Neural cell (in vitro differentiated cells): ENCODE measurements around the gene CDC6. TPM values are rescaled to one million over a fixed set of nuclear protein-coding genes. Genes with fewer than 3 reads are reported as not detected.

Experiments
- H2AFZ ChIP-seq: fragments of 200-600, 300-800 bp; sonication (generic), shearing (Covaris generic); 2 replicates; pipeline ENCODE4 v1.6.0; 2014; ENCODE audit warnings: low read depth, mild to moderate bottlenecking, antibody characterized with exemption, low read length, moderate library complexity
- H3F3A ChIP-seq: fragments of 200-600 bp; shearing (Covaris generic); 2 replicates; pipeline ENCODE4 v1.6.1; 2016; ENCODE audit warnings: mild to moderate bottlenecking, moderate library complexity, mixed read lengths, antibody characterized with exemption, low read length; ENCODE audit not compliant: insufficient read depth, poor library complexity, severe bottlenecking
- H3K27ac ChIP-seq: fragments of 200-600, 300-800 bp; sonication (generic), shearing (Covaris generic); 2 replicates; pipeline ENCODE4 v1.5.1; 2014; ENCODE audit warnings: mild to moderate bottlenecking, low read length, moderate library complexity
- H3K27me3 ChIP-seq: fragments of 300-800, 200-600 bp; sonication (generic), shearing (Covaris generic); 2 replicates; pipeline ENCODE4 v1.6.0; 2014; ENCODE audit warnings: mild to moderate bottlenecking, low read depth, low read length, moderate library complexity; ENCODE audit not compliant: insufficient read depth
- H3K36me3 ChIP-seq: fragments of 300-800, 200-600 bp; sonication (generic), shearing (Covaris generic); 2 replicates; pipeline ENCODE4 v1.5.1; 2014; ENCODE audit warnings: mild to moderate bottlenecking, antibody characterized with exemption, low read length, moderate library complexity; ENCODE audit not compliant: insufficient read depth
- H3K4me2 ChIP-seq: fragments of 300-800, 200-600 bp; sonication (generic), shearing (Covaris generic); 2 replicates; pipeline ENCODE4 v1.6.0; 2014; ENCODE audit warnings: mild to moderate bottlenecking, low read length
- H3K4me3 ChIP-seq: fragments of 300-800, 200-600 bp; sonication (generic), shearing (Covaris generic); 2 replicates; pipeline ENCODE4 v1.5.1; 2014; ENCODE audit warnings: mild to moderate bottlenecking, low read length, moderate library complexity
- H3K79me2 ChIP-seq: fragments of 200-600 bp; shearing (Covaris generic); replicated peaks from 2 replicates; pipeline ENCODE4 v1.6.0; 2014; ENCODE audit warnings: mild to moderate bottlenecking, low read length, moderate library complexity; ENCODE audit not compliant: insufficient read depth
- H3K9ac ChIP-seq: fragments of 300-800, 200-600 bp; sonication (generic), shearing (Covaris generic); 2 replicates; pipeline ENCODE4 v1.6.1; 2016; ENCODE audit warnings: mild to moderate bottlenecking, low read length, mixed read lengths
- H3K9me2 ChIP-seq: fragments of 200-600 bp; shearing (Covaris generic); 2 replicates; pipeline ENCODE4 v1.6.1; 2016; ENCODE audit warnings: mild to moderate bottlenecking, low read length, mixed read lengths; ENCODE audit not compliant: insufficient read depth
- H3K9me3 ChIP-seq: fragments of 200-600, 300-800 bp; sonication (generic), shearing (Covaris generic); 2 replicates; pipeline ENCODE4 v1.6.1; 2016; ENCODE audit warnings: mild to moderate bottlenecking, mixed run types, low read length, moderate library complexity, mixed read lengths
- H4K20me1 ChIP-seq: fragments of 200-600 bp; shearing (Covaris generic); 2 replicates; pipeline ENCODE4 v1.6.1; 2016; ENCODE audit warnings: mild to moderate bottlenecking, mixed run types; ENCODE audit not compliant: insufficient read depth
- EP300 ChIP-seq: fragments of 450-650 bp; conservative IDR thresholded peaks from 2 replicates; pipeline ENCODE4 v1.6.1; 2014; ENCODE audit warnings: antibody characterized with exemption, mild to moderate bottlenecking, moderate library complexity; ENCODE audit not compliant: poor library complexity, severe bottlenecking
- EZH2 ChIP-seq: fragments of 200-600, 300-800 bp; shearing (Covaris generic), sonication (generic); IDR thresholded peaks from 2 replicates; pipeline ENCODE4 v1.6.1; 2014; ENCODE audit warnings: antibody characterized with exemption, low read length, borderline replicate concordance, mild to moderate bottlenecking; ENCODE audit not compliant: insufficient read depth, poor library complexity, severe bottlenecking
- MXI1 ChIP-seq: fragments of 450-650 bp; conservative IDR thresholded peaks from 2 replicates; pipeline ENCODE4 v1.6.1; 2014; ENCODE audit warnings: antibody characterized with exemption, mild to moderate bottlenecking; ENCODE audit not compliant: poor library complexity, severe bottlenecking
- POLR2AphosphoS5 ChIP-seq: IDR thresholded peaks from 2 replicates; pipeline ENCODE4 v1.6.1; 2012
- RAD21 ChIP-seq: fragments of 450-650 bp; conservative IDR thresholded peaks from 2 replicates; pipeline ENCODE4 v1.6.1; 2014; ENCODE audit warnings: antibody characterized with exemption, mild to moderate bottlenecking, moderate library complexity
- SMC3 ChIP-seq: fragments of 450-650 bp; conservative IDR thresholded peaks from 2 replicates; pipeline ENCODE4 v1.6.1; 2014; ENCODE audit warnings: antibody characterized with exemption, mild to moderate bottlenecking, moderate library complexity; ENCODE audit not compliant: poor library complexity
- TAF1 ChIP-seq: IDR thresholded peaks from 2 replicates; pipeline ENCODE4 v1.6.1; 2012; ENCODE audit warnings: low read depth
- polyA plus RNA-seq: library from polyadenylated mRNA; depleted of rRNA; stranded (reverse); fragments of >200 nt; gene quantifications from 2 replicates; pipeline ENCODE4 v1.2.3, GENCODE V29; 2014
- TF ChIP-seq, protein P1 (sequence below): IDR thresholded peaks from 2 replicates; pipeline ENCODE4 v1.6.1; 2012; ENCODE audit warnings: borderline replicate concordance
- TF ChIP-seq, protein P2 (sequence below): fragments of 450-650 bp; IDR thresholded peaks from 2 replicates; pipeline ENCODE4 v1.5.1; 2014; ENCODE audit warnings: antibody characterized with exemption, mild to moderate bottlenecking, moderate library complexity; ENCODE audit not compliant: poor library complexity, severe bottlenecking

The CDC6 gene
- polyA plus RNA-seq, 1 donor from 2014 or later, result 2.2 TPM

DNA sequence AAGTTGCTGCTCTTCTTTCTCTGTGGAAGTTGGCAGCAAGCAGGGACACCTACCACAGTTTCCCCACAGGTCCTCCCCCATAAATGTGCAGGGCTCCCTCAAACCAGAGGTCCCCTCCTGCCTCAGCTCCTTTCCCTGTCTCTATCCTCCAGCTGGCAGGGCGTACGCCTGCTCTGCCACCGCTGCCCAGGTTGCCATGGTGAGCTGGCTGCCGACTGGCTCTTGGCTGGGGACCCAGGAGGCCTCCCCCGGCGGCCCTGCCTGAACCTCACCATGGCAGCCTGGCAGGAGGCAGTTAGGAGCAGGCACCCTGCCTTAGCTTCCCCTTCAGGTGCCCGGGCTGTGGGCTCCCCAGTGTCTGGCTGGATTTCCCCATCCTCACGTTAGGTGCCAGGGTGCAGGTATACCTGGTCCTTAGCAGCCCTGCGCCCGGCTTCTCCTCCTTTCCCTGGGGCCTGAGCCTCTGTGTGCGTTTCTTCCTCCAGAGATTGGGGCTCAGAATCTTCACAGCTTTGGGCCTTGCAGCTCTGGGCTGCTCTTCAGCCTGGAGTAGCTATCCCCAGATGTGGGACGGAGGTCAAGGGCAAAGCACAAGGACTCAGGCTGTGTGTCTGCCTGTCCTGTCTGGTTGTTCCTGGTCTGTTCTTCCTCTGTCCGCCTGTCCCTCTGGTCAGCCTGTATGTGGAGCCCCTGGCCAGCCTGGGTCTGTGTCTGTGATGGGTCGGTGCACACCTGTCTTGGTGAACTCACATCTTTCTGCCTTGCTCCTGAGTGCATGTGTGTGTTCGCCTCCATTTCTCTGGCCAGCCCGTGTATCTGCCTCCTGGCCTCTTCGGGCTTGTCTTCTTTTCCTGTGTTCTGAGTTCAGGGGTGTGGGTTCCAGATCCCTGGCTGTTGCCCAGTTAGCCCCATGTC is 61.1 kb downstream of the CDC6 start:
- Histone ChIP-seq H4K20me1 (no peaks in the 10 kb centered on the region), H3K27ac (peak overlapping the region; percentile 99), H3K9me2 (no peaks in the 10 kb centered on the region), H3K36me3 (no peaks in the 10 kb centered on the region), H2AFZ (no peak overlapping the region), H3K9me3 (no peaks in the 10 kb centered on the region), H3K79me2 (peaks cover 42% of the 10 kb centered on the region), H3K9ac (peak overlapping the region; percentile 90), H3K4me2 (no peak overlapping the region), H3F3A (no peaks in the 10 kb centered on the region), H3K4me3 (peak overlapping the region; percentile 64), H3K27me3 (no peaks in the 10 kb centered on the region)
- TF ChIP-seq SMC3 (no peak), MXI1 (no peak), POLR2AphosphoS5 (no peak), EP300 (no peak), EZH2 (no peak), RAD21 (no peak), TAF1 (no peak)
- TF ChIP-seq, protein P1, sequence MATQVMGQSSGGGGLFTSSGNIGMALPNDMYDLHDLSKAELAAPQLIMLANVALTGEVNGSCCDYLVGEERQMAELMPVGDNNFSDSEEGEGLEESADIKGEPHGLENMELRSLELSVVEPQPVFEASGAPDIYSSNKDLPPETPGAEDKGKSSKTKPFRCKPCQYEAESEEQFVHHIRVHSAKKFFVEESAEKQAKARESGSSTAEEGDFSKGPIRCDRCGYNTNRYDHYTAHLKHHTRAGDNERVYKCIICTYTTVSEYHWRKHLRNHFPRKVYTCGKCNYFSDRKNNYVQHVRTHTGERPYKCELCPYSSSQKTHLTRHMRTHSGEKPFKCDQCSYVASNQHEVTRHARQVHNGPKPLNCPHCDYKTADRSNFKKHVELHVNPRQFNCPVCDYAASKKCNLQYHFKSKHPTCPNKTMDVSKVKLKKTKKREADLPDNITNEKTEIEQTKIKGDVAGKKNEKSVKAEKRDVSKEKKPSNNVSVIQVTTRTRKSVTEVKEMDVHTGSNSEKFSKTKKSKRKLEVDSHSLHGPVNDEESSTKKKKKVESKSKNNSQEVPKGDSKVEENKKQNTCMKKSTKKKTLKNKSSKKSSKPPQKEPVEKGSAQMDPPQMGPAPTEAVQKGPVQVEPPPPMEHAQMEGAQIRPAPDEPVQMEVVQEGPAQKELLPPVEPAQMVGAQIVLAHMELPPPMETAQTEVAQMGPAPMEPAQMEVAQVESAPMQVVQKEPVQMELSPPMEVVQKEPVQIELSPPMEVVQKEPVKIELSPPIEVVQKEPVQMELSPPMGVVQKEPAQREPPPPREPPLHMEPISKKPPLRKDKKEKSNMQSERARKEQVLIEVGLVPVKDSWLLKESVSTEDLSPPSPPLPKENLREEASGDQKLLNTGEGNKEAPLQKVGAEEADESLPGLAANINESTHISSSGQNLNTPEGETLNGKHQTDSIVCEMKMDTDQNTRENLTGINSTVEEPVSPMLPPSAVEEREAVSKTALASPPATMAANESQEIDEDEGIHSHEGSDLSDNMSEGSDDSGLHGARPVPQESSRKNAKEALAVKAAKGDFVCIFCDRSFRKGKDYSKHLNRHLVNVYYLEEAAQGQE, result no peak
- TF ChIP-seq, protein P2, sequence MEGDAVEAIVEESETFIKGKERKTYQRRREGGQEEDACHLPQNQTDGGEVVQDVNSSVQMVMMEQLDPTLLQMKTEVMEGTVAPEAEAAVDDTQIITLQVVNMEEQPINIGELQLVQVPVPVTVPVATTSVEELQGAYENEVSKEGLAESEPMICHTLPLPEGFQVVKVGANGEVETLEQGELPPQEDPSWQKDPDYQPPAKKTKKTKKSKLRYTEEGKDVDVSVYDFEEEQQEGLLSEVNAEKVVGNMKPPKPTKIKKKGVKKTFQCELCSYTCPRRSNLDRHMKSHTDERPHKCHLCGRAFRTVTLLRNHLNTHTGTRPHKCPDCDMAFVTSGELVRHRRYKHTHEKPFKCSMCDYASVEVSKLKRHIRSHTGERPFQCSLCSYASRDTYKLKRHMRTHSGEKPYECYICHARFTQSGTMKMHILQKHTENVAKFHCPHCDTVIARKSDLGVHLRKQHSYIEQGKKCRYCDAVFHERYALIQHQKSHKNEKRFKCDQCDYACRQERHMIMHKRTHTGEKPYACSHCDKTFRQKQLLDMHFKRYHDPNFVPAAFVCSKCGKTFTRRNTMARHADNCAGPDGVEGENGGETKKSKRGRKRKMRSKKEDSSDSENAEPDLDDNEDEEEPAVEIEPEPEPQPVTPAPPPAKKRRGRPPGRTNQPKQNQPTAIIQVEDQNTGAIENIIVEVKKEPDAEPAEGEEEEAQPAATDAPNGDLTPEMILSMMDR, result no peak

DNA sequence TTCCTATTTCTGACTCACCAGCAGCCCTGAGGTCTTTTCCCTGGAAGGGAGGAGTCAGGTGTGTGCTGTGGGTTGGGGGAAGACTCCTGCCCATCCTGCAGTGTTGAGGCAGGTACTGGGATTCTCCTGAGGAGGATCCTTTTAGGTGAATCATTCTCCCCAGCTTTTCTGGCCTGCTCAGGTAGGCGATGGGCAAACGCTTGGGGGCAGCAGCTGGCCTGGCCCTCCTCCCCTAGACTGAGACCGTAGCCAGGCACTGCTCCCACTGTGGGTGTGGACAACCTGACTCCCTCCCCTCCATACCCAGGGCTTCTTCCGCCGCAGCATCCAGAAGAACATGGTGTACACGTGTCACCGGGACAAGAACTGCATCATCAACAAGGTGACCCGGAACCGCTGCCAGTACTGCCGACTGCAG is 61.8 kb downstream of the CDC6 start:
- Histone ChIP-seq H3K36me3 (no peaks in the 10 kb centered on the region), H3K4me2 (peak overlapping the region; percentile 66), H3K27ac (peak overlapping the region; percentile 99), H3K4me3 (peak overlapping the region; percentile 64), H3K9me2 (no peaks in the 10 kb centered on the region), H3K79me2 (peaks cover 36% of the 10 kb centered on the region), H4K20me1 (no peaks in the 10 kb centered on the region), H3F3A (no peaks in the 10 kb centered on the region), H3K9me3 (no peaks in the 10 kb centered on the region), H3K27me3 (no peaks in the 10 kb centered on the region), H2AFZ (no peak overlapping the region), H3K9ac (peak overlapping the region; percentile 90)
- TF ChIP-seq MXI1, result no peak
- no peak for TF ChIP-seq EP300
- no peak for TF ChIP-seq POLR2AphosphoS5
- TF ChIP-seq EZH2, result no peak
- TF ChIP-seq RAD21, result no peak
- no peak for TF ChIP-seq SMC3
- TF ChIP-seq, protein P2, result no peak
- TF ChIP-seq TAF1, result no peak
- TF ChIP-seq, protein P1, result no peak
